Activated CD4-positive, alpha-beta T cell treated with anti-CD3 and anti-CD28 coated beads for 4 hours (primary cell): Measurements from ENCODE around the gene ACTL6B.

Experiments used
- DNase-seq, 2 donors: peaks; one replicate each; pipeline ENCODE4 v3.0.0-alpha.2; 2020

Gene ACTL6B

DNA sequence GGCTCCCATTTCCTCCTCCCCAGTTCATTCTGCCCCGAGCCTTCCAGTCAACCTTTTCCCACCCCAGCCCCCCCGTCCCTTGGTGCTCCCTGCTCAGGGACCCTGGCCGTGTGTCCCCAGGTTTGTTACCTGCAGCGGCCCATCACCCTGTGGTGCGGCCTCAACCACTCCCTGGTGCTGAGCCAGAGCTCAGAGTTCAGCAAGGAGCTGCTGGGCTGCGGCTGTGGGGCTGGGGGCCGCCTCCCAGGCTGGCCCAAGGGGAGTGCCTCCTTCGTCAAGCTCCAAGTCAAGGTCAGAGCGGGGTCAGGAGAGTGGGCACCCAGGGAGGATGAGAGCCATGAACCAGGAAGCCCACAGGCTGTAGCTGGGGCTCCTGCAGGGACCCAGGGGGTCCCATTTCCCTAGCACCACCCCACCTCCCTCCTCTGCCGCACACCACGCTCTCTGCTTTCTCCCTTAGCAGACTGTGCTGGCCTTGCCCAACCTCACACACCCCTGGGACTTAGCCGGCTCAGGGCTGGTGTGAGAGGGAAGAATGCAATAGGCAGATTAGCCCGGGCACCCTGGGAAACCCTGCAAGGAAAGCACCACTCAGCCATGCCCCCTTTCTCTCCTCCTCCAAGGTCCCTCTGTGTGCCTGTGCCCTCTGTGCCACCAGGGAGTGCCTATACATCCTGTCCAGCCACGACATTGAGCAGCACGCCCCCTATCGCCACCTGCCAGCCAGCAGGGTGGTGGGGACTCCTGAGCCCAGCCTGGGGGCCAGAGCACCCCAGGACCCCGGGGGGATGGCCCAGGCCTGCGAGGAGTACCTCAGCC, 56.1 kb downstream of the ACTL6B start:
- no peak for DNase-seq

DNA sequence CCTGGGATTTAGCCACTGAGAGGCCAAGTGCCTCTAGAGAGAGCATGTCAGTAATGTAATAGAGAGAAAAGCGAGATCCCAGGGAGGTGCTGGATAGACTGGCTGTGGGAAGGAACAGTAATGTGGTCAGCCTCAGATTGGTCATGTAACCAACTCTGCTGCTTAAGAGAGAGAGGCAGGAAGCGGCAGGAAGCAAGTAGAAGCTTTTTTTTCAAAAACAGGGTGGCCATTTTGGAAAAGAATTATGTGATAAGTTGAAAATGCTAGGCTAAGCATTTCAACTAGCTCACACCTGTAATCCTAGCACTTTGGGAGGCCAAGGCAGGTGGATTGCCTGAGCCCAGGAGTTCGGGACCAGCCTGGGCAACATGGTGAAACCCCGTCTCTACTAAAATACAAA, 57.8 kb downstream of the ACTL6B start:
- no peak for DNase-seq

DNA sequence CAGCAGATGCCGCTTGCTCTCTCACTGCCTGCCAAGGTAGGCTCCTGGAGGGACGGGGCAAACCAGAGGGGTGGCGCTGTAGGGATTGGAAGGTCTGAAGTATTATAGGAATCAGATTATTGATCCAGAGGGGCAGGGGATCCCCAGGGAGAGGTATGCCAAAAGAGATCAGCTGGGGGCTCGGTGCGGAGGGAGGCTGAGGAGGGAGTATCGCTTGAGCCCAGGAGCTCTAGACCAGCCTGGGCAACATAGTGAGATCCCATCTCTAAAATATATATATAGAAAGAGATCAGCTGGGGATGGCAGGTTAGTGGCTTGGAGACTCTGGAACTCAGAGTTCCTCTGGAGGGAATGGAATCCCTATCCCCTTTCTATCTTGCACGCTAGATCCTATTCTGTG, 61.1 kb downstream of the ACTL6B start:
- DNase-seq, result no peak
